GM19193 (cell line): ENCODE measurements around the gene PRKCB.

Experiments
- POLR2A ChIP-seq: IDR thresholded peaks from 4 replicates; pipeline ENCODE4 v1.6.1; 2011; ENCODE audit not compliant: insufficient read depth, insufficient read length; ENCODE audit errors: extremely low read depth

The PRKCB gene

GRCh38 chr16:24204150-24204665 lies 368.4 kb downstream of the PRKCB start:
- TF ChIP-seq POLR2A: no peak

GRCh38 chr16:24206926-24207325 lies 371.1 kb downstream of the PRKCB start:
- no peak for TF ChIP-seq POLR2A

- no peak for TF ChIP-seq POLR2A
Observed at GRCh38 chr16:24208710-24209109, 372.9 kb downstream of the PRKCB start.

GRCh38 chr16:24214992-24215391 lies 379.2 kb downstream of the PRKCB start:
- TF ChIP-seq POLR2A: no peak

DNA sequence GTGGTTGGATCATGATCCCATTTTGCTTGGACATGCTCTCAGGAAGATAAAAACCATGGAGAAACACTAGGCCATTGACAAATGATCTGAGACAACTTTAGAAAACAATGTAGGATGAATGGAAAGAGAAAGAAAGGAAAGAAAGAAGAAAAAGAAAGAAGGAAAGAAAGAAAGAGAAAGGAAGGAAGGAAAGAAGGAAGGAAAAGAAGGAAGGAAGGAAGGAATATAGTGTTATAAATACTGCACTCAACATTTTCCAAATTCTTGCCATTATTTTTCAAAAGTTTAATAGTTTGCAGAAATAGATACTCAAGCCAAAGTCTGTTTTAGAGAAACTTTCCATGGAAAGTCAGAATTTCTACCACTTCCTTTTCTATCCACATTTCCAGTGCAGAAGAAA lies 381.2 kb downstream of the PRKCB start:
- TF ChIP-seq POLR2A: no peak

GRCh38 chr16:24217461-24217860 lies 381.7 kb downstream of the PRKCB start:
- no peak for TF ChIP-seq POLR2A

DNA sequence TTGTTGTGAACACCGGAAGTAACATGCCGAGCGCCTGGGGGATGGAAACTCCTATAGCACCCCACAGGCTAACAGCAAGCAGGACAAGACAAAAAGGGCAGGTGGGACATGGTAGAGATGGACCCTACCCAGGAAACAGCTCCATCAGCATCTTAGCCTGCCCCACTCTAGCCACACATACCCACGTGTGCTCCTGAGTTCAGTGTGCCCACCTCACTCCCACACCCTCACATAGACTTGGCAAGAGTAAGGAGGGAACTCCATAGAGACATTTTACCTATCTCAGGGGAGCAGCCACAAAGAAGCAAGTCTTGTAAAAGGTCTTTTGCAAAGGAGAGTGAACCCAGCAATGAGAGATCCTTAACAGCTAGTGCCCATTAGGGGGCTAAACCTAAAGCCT lies 382.5 kb downstream of the PRKCB start:
- no peak for TF ChIP-seq POLR2A

DNA sequence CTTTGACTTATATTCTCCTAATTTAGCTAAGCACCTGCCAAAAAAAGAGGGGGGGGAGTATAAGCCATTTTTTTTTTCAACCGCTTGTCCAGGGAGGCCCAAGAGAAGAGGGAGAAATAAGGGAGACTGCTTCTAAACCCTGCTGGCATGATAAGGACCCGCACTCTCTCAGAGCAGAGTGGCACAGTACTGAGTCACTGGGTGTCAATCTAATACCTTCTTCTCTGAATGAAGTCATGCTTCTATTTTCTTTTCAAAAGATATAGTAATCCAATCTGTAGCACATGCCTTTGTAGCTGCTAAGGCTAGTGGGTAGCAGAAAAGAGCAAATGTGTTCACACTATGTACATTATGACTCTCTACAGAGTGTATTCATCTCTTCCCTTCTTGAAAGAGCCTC lies 385.4 kb downstream of the PRKCB start:
- TF ChIP-seq POLR2A: no peak

DNA sequence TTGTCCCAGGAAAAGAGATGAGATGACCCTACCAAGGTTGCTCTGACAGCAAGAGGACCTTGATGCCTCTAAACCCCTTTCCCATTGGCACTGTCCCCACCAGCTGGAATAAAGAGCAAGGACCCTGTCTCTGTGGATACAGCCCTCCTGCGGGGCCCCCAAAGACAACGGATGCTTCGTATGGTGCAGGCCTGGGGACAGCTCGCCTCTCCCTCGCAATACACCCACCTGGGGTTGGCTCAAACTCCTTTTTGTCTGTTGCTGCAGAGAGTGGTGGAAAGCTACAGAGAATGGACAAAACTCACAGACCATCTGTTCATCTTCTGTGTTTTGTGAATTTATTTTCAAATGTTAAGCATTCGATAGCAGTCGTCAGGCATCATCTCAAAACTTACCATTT lies 392.7 kb downstream of the PRKCB start:
- no peak for TF ChIP-seq POLR2A

- TF ChIP-seq POLR2A: no peak
Observed at GRCh38 chr16:24232936-24233335, 397.2 kb downstream of the PRKCB start.

DNA sequence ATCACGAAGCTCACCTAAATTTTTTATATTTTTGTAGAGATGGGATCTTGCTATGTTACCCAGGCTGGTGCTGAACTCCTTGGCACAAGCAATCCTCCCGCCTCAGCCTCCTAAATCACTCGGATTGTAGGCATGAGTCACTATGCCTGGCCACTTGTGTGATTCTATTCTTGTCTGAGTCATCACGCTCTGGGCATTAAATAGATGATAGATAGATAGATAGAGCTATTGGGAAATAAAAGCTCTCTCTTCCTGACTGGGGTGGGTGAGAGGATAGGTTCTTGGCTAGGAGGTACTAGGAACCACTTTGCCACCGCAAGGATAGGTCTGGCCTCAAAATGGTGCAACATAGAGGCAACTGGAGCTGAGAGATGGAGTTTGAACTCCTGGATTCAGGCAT lies 399.0 kb downstream of the PRKCB start:
- TF ChIP-seq POLR2A: no peak

DNA sequence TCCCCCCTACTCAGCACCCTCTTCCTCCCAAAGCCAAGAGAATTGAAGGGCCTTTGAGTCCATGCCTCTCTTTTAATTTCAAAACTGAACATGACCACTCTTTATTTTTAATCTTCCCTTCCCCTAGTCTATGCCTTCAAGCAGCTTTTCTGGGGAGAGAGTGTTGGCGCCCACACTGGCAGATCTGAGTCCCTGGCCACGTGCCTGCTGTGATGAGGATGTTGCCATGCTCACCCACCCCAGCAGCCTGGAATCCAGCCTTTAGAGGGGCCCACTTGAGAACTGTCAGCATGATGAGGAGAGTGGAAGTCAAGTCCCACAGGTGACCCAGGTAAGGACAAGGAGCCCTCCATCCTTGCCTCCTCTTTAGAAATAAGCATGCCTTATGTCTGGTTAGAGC lies 400.0 kb downstream of the PRKCB start:
- no peak for TF ChIP-seq POLR2A

GRCh38 chr16:24246911-24247607 lies 411.3 kb downstream of the PRKCB start:
- TF ChIP-seq POLR2A: no peak

GRCh38 chr16:24253192-24253591 lies 417.4 kb downstream of the PRKCB start:
- TF ChIP-seq POLR2A: no peak

DNA sequence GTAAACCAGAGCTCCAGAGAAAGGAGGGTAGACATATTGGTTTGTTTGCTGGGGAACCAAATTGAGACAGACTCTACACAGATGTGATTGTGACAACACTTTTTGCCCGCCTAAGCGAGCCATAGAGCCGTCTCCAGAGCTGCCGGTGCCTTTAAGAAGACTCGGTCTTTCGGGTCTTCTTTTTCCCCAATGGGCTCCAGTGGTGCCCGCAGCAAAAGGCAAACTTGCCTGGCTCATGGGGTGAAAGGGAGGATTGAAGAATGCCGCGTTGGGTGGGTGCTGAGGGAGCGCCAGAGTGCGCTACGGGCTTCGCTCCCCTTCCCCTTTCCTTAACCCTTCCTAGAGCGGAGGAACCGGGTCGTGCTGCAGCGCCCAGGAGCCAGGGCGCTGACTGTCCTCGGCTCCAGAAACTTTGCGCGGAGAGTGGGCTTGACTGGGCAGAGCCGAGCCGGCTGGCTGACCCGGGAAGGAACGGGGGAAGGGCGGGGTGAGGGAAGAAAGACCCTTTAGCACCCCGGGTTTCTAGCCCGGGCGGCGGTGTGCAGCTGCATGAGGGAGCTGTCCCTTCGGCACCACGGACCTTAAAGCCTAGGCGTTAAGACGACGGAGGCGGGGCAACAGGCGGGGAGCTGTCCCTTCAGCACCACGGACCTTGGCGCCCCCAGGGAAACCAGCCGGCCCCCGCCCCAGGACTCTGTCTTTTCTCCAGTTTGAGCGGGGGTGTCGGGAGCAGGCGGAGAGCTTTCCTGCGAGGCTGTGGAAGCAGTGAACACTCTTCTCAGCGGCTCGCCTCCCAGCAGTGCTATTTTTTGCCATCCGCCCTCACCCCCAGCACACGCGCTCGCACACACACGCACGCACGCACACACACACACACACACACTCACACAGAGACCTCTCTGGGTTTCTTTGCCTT lies 419.9 kb downstream of the PRKCB start, which contains the start of gene CACNG3:
TSS of gene CACNG3 (plus strand) at position 880 of the 916 bp plus-strand sequence. CDS start 420 bp downstream, outside the sequence.
- TF ChIP-seq POLR2A: no peak
